Smooth muscle cell (in vitro differentiated cells): ENCODE results near the gene ELMO1. TPM values are rescaled to one million over a fixed set of nuclear protein-coding genes. Genes with fewer than 3 reads are reported as not detected.

Experiments used
- DNase-seq: peaks from one replicate; lab custom pipeline; 2025; ENCODE audit not compliant: unreplicated experiment; lab: John Stamatoyannopoulos, UW
- H2AFZ ChIP-seq: fragments of 200-600 bp; sonication (generic); 2 replicates; pipeline ENCODE4 v1.6.0; 2016; ENCODE audit warnings: antibody characterized with exemption, low read depth, mild to moderate bottlenecking
- H3F3A ChIP-seq: fragments of 200-600 bp; sonication (generic); 2 replicates; pipeline ENCODE4 v1.6.0; 2017; ENCODE audit warnings: antibody characterized with exemption, low read depth
- H3K27ac ChIP-seq: fragments of 200-600 bp; sonication (generic); 2 replicates; pipeline ENCODE4 v1.5.1; 2016; ENCODE audit warnings: low read depth, mild to moderate bottlenecking
- H3K27me3 ChIP-seq: fragments of 200-600 bp; sonication (generic); 2 replicates; pipeline ENCODE4 v1.6.1; 2016; ENCODE audit warnings: low read depth, mild to moderate bottlenecking
- H3K36me3 ChIP-seq: fragments of 200-600 bp; sonication (generic); 2 replicates; pipeline ENCODE4 v1.5.1; 2016; ENCODE audit warnings: low read depth
- H3K4me1 ChIP-seq: fragments of 200-600 bp; sonication (generic); 2 replicates; pipeline ENCODE4 v1.5.1; 2016; ENCODE audit warnings: low read depth
- H3K4me2 ChIP-seq: fragments of 200-600 bp; sonication (generic); 2 replicates; pipeline ENCODE4 v1.6.0; 2016; ENCODE audit warnings: mild to moderate bottlenecking
- H3K4me3 ChIP-seq: fragments of 200-600 bp; sonication (generic); 2 replicates; pipeline ENCODE4 v1.5.1; 2016; ENCODE audit warnings: mild to moderate bottlenecking
- H3K79me2 ChIP-seq: fragments of 200-600 bp; sonication (generic); 2 replicates; pipeline ENCODE4 v1.6.0; 2016; ENCODE audit warnings: low read depth, mild to moderate bottlenecking
- H3K9ac ChIP-seq: fragments of 200-600 bp; sonication (generic); 2 replicates; pipeline ENCODE4 v1.6.0; 2016; ENCODE audit warnings: low read depth
- H3K9me3 ChIP-seq: fragments of 200-600 bp; sonication (generic); replicated peaks from 2 replicates; pipeline ENCODE4 v1.5.1; 2016; ENCODE audit warnings: low read depth
- H4K20me1 ChIP-seq: fragments of 200-600 bp; sonication (generic); 2 replicates; pipeline ENCODE4 v1.6.0; 2016; ENCODE audit warnings: low read depth
- WGBS: methylation state at CpG from one replicate; pipeline ENCODE4 v1.1.7; 2016; ENCODE audit warnings: low lambda C conversion rate; 5-methylcytosine and 5-hydroxymethylcytosine counted together
- polyA plus RNA-seq: library from polyadenylated mRNA; unstranded; fragments of >200 nt; fragmentation: Nextera tagmentation; extraction: Ambion mirVana; gene quantifications from 2 replicates; pipeline ENCODE4 v1.2.1, GENCODE V29; 2016
- total RNA-seq: library from RNA; depleted of rRNA; stranded (reverse); fragments of >200 nt; gene quantifications from 2 replicates; pipeline ENCODE4 v1.2.3, GENCODE V29; 2014
- TF ChIP-seq, protein P1 (sequence below): fragments of 200-600 bp; sonication (generic); IDR thresholded peaks from 2 replicates; pipeline ENCODE4 v1.5.1; 2017; ENCODE audit warnings: borderline replicate concordance, mild to moderate bottlenecking, antibody characterized with exemption; ENCODE audit not compliant: insufficient read depth, poor library complexity, severe bottlenecking

ELMO1 gene
- total and polyA plus RNA-seq, 2 experiments from 2014 or later: 8.2 to 36.0 TPM

GRCh38 chr7:37482953-37483352 is 34.3 kb upstream of the ELMO1 start:
- Histone ChIP-seq H3K4me2 (no peak overlapping the region), H3K4me1 (peaks cover 19% of the 10 kb centered on the region), H3K9me3 (no peaks in the 10 kb centered on the region), H3K4me3 (no peak overlapping the region), H3K36me3 (no peaks in the 10 kb centered on the region), H3K79me2 (no peaks in the 10 kb centered on the region), H3K27ac (no peak overlapping the region), H4K20me1 (no peaks in the 10 kb centered on the region), H3K9ac (no peak overlapping the region), H3K27me3 (no peaks in the 10 kb centered on the region), H2AFZ (peak overlapping the region; percentile 60), H3F3A (peaks cover 7% of the 10 kb centered on the region)
- TF ChIP-seq, protein P1, sequence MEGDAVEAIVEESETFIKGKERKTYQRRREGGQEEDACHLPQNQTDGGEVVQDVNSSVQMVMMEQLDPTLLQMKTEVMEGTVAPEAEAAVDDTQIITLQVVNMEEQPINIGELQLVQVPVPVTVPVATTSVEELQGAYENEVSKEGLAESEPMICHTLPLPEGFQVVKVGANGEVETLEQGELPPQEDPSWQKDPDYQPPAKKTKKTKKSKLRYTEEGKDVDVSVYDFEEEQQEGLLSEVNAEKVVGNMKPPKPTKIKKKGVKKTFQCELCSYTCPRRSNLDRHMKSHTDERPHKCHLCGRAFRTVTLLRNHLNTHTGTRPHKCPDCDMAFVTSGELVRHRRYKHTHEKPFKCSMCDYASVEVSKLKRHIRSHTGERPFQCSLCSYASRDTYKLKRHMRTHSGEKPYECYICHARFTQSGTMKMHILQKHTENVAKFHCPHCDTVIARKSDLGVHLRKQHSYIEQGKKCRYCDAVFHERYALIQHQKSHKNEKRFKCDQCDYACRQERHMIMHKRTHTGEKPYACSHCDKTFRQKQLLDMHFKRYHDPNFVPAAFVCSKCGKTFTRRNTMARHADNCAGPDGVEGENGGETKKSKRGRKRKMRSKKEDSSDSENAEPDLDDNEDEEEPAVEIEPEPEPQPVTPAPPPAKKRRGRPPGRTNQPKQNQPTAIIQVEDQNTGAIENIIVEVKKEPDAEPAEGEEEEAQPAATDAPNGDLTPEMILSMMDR: no peak
- 25% methylated on average over 2 of the region's 2 CpGs for WGBS
- DNase-seq: no peak

- Histone ChIP-seq H3K36me3 (no peaks in the 10 kb centered on the region), H3K4me1 (peaks cover 18% of the 10 kb centered on the region), H3K9ac (no peak overlapping the region), H3K79me2 (no peaks in the 10 kb centered on the region), H3F3A (peaks cover 7% of the 10 kb centered on the region), H3K27ac (no peak overlapping the region), H3K27me3 (no peaks in the 10 kb centered on the region), H3K4me3 (no peak overlapping the region), H3K9me3 (no peaks in the 10 kb centered on the region), H4K20me1 (no peaks in the 10 kb centered on the region), H3K4me2 (no peak overlapping the region), H2AFZ (no peak overlapping the region)
- 41% methylated on average over 1 of the region's 1 CpG for WGBS
- TF ChIP-seq, protein P1: no peak
- no peak for DNase-seq
These were observed 33.8 kb upstream of the ELMO1 start for GRCh38 chr7:37482505-37482904.

- WGBS: 81% methylated on average over 5 of the region's 5 CpGs
- no peak for DNase-seq
- Histone ChIP-seq H3K4me3 (no peak overlapping the region), H3K79me2 (no peaks in the 10 kb centered on the region), H3K36me3 (no peaks in the 10 kb centered on the region), H2AFZ (no peak overlapping the region), H4K20me1 (no peaks in the 10 kb centered on the region), H3F3A (peaks cover 7% of the 10 kb centered on the region), H3K27ac (no peak overlapping the region), H3K9ac (no peak overlapping the region), H3K4me2 (no peak overlapping the region), H3K4me1 (peaks cover 18% of the 10 kb centered on the region), H3K9me3 (no peaks in the 10 kb centered on the region), H3K27me3 (no peaks in the 10 kb centered on the region)
- TF ChIP-seq, protein P1: no peak
These were observed 33.1 kb upstream of the ELMO1 start for GRCh38 chr7:37481722-37482288.

DNA sequence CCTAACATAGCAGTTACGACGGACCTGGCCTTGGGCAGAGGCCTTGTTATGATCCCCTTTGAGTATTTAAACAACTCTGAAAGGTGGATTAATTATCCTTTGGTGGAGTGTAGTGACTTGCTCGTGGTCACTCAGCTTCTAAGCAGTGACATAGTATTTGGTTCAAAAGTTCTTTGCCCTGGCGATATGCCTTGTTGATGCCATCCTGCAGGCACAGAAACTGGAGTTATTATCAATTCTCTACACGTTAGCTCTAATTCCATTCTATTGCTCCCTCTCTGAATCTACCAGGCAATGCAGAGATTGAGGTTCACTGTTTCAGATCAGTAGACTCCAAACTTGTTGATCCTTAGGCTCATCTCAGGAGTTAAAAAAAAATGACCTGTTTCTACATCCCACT is 32.5 kb upstream of the ELMO1 start:
- no peaks in the 10 kb centered on the region for H3K36me3 ChIP-seq
- no peaks in the 10 kb centered on the region for H4K20me1 ChIP-seq
- H3K4me2 ChIP-seq: no peak overlapping the region
- H3K79me2 ChIP-seq: no peaks in the 10 kb centered on the region
- peaks cover 18% of the 10 kb centered on the region for H3K4me1 ChIP-seq
- H2AFZ ChIP-seq: no peak overlapping the region
- H3K9me3 ChIP-seq: no peaks in the 10 kb centered on the region
- H3K27ac ChIP-seq: no peak overlapping the region
- 95% methylated on average over 5 of the region's 5 CpGs for WGBS
- no peak overlapping the region for H3K4me3 ChIP-seq
- no peaks in the 10 kb centered on the region for H3K27me3 ChIP-seq
- TF ChIP-seq, protein P1: no peak
- H3K9ac ChIP-seq: no peak overlapping the region
- DNase-seq: no peak
- H3F3A ChIP-seq: peaks cover 7% of the 10 kb centered on the region
